ENCODE measurements around the gene TTLL1.
A peak's percentile ranks its signal among the peaks of the same experiment; 100 is the strongest.

TTLL1 gene

GRCh38 chr22:43131773-43132501, 42.7 kb upstream of the TTLL1 start:
- TF ChIP-seq CTCF (IDR thresholded peaks at IDR 0.05; ENCODE audit: low read length, missing control alignments): no peak
- no peak overlapping the region for H3K4me3 ChIP-seq (replicated peaks; ENCODE audit: low read depth, low read length)
- no peak for DNase-seq (ENCODE audit: low read depth)

GRCh38 chr22:43129426-43130425, 40.5 kb upstream of the TTLL1 start:
- no peak for DNase-seq (ENCODE audit: low read depth)
- no peak overlapping the region for H3K4me3 ChIP-seq (replicated peaks; ENCODE audit: low read depth, low read length)
- no peak for TF ChIP-seq CTCF (IDR thresholded peaks at IDR 0.05; ENCODE audit: low read length, missing control alignments)

GRCh38 chr22:43128928-43129424, 39.8 kb upstream of the TTLL1 start:
- DNase-seq (ENCODE audit: low read depth): no peak
- H3K4me3 ChIP-seq (replicated peaks; ENCODE audit: low read depth, low read length): no peak overlapping the region
- no peak for TF ChIP-seq CTCF (IDR thresholded peaks at IDR 0.05; ENCODE audit: low read length, missing control alignments)

- no peak for DNase-seq (ENCODE audit: low read depth)
- no peak for TF ChIP-seq CTCF (IDR thresholded peaks at IDR 0.05; ENCODE audit: low read length, missing control alignments)
- no peak overlapping the region for H3K4me3 ChIP-seq (replicated peaks; ENCODE audit: low read depth, low read length)
These were observed 38.9 kb upstream of the TTLL1 start for GRCh38 chr22:43128116-43128515.

GRCh38 chr22:43127166-43127908, 38.1 kb upstream of the TTLL1 start:
- no peak overlapping the region for H3K4me3 ChIP-seq (replicated peaks; ENCODE audit: low read depth, low read length)
- DNase-seq (ENCODE audit: low read depth): no peak
- TF ChIP-seq CTCF (IDR thresholded peaks at IDR 0.05; ENCODE audit: low read length, missing control alignments): no peak

GRCh38 chr22:43126501-43127165, 37.4 kb upstream of the TTLL1 start:
- TF ChIP-seq CTCF (IDR thresholded peaks at IDR 0.05; ENCODE audit: low read length, missing control alignments): no peak
- no peak overlapping the region for H3K4me3 ChIP-seq (replicated peaks; ENCODE audit: low read depth, low read length)
- DNase-seq (ENCODE audit: low read depth): peak; percentile 78
